BLaER1 treated with 17β-estradiol and CSF1 and Interleukin-3, amounts not matched to agents 10 nM and 100 nM (cell line): ENCODE data around the gene ZNF273.
"Not testable (repeated sequence)": the region's sequence is repeated elsewhere in the genome, so short reads cannot be mapped to it uniquely, and the experiment has no call there.

Experiments
- H3K27ac ChIP-seq, 11 experiments: shearing (Covaris generic); formaldehyde crosslinking; 2 replicates each; pipeline ENCODE4 v1.8.1; 2022
- H3K27me3 ChIP-seq, 11 experiments: shearing (Covaris generic); formaldehyde crosslinking; 2 replicates each; pipeline ENCODE4 v1.8.1; 2022
- H3K36me3 ChIP-seq, 11 experiments: shearing (Covaris generic); formaldehyde crosslinking; 2 replicates each; pipeline ENCODE4 v1.8.1; 2022
- H3K4me1 ChIP-seq, 10 experiments: shearing (Covaris generic); formaldehyde crosslinking; 2 replicates each; pipeline ENCODE4 v1.8.1; 2022
- H3K4me2 ChIP-seq, 11 experiments: shearing (Covaris generic); formaldehyde crosslinking; 2 replicates each; pipeline ENCODE4 v1.8.1; 2022
- H3K4me3 ChIP-seq, 10 experiments: shearing (Covaris generic); formaldehyde crosslinking; 2 replicates each; pipeline ENCODE4 v1.8.1; 2022
- H3K9ac ChIP-seq, 11 experiments: shearing (Covaris generic); formaldehyde crosslinking; 2 replicates each; pipeline ENCODE4 v1.8.1; 2022
- H3K9me3 ChIP-seq, 11 experiments: shearing (Covaris generic); formaldehyde crosslinking; replicated peaks in 1 of 11; 2 replicates each; pipeline ENCODE4 v1.8.1; 2022
- H4K20me1 ChIP-seq, 11 experiments: shearing (Covaris generic); formaldehyde crosslinking; 2 replicates each; pipeline ENCODE4 v1.8.1; 2022
- Cebpa-rat ChIP-seq, 11 experiments: shearing (Covaris generic); IDR thresholded peaks; 2 replicates each; pipeline ENCODE4 v1.8.1; 2022

The ZNF273 gene

DNA sequence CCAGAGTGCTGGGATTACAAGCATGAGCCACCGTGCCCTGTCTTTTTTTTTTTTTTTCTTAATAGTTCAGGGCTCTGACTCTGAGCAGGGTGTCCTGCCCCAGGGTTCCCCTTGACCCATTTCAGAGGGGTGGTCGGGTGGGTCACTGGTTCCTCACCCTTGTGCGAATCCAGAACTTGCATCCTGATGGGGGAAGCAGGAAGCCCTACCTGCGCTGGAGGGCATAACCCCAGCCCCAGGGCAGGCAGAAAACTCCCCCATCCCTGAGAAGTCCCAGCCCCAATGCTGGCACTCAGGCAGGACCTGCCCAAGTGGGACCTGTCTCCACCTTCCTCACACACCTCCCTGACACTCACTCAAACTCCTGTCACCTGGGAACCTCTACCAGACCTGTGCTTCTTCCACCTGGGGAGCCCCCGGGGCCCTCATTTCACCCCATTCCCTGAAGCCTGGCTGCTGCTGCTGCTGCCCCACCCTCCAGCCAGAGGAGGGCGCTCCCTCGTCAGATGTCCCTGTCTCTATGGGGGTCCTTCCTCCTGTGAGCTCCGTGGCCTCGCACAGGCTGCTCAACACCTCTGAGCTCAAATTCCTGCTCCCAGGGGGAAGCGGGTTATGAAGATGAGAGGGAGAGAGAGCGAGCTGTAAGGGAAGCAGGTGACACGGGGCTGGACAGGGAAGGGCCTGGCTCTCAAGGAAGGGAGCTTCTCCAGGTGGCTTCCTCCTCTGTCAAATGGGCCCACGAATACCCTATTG is 15.1 kb upstream of the ZNF273 start:
- no peak for TF ChIP-seq Cebpa-rat (IDR thresholded peaks at IDR 0.05)
- Histone ChIP-seq H3K36me3 (no peaks in the 10 kb centered on the region), H4K20me1 (no peaks in the 10 kb centered on the region), H3K9me3 (peaks cover 27 to 48% (median 40%) of the 10 kb centered on the region in 11 experiments), H3K27me3 (peaks cover 14 to 27% (median 21%) of the 10 kb centered on the region in 11 experiments; a peak in 21 of 22 replicates), H3K4me2 (no peak overlapping the region), H3K9ac (no peak overlapping the region), H3K4me1 (no peaks in the 10 kb centered on the region), H3K27ac (no peak overlapping the region), H3K4me3 (no peak overlapping the region)

DNA sequence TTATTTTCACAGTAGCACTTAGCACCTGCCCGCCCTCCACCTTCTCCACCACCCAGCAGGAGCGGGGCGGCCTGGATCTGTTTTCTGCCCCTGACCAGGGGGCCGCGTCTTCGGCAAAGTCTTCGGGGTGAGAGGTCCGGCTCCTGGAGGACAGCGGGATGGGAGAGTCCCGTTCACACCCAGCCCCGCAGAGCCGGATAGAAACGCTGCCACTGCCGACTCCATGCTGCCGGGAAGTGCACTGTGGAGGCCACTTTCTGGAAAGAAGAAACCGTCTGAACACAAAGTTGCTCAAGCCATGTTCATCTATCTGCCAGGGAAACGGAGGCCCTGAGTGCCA is 14.5 kb upstream of the ZNF273 start:
- H3K4me3 ChIP-seq: no peak overlapping the region
- no peaks in the 10 kb centered on the region for H3K4me1 ChIP-seq
- peaks cover 14 to 27% (median 21%) of the 10 kb centered on the region in 11 experiments; a peak in 21 of 22 replicates for H3K27me3 ChIP-seq
- H4K20me1 ChIP-seq: no peaks in the 10 kb centered on the region
- H3K9me3 ChIP-seq: peaks cover 21 to 42% (median 34%) of the 10 kb centered on the region in 11 experiments
- no peak for TF ChIP-seq Cebpa-rat (IDR thresholded peaks at IDR 0.05)
- no peak overlapping the region for H3K27ac ChIP-seq
- no peaks in the 10 kb centered on the region for H3K36me3 ChIP-seq
- no peak overlapping the region for H3K9ac ChIP-seq
- no peak overlapping the region for H3K4me2 ChIP-seq

DNA sequence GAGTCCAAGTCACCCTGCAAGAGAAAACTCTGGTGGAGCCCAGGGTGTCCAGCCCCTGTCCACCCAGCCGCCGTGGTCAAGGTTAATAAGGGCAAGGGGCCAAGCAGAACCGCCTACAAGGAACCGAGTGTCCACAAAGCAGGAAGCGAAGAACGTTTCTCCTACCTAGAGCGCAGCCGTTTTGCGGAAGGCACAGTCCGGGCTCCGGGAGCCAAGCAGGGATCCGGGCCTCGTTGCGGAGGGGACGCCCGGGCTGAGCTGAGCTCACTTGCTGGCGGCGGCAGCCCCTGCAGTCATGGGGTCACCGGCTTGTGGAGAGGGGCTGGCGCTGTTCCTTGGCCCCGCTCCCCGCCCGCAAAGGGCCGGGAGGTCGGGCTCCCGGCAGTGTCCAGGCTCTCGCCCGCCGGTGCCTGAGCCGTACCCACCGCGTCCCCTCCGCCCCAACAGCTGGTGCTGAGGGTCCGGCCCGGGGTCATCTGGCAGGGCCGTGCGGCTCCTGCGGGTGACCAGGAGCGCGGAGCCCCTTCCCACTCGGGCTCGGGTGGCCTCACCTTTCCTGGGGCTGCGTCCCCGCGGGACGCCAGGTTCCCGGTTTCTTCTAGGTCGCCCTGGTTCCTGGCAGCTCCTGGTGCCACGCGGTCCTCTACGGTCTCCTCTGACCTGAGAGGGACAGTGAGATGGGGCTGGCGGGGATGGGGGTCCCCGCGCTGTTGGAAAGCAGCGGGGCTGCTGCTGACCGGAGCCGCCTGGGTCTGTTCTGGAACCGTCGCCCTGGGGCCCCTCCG is 14.0 kb upstream of the ZNF273 start:
- Histone ChIP-seq H3K9ac (no peak overlapping the region), H3K9me3 (peaks cover 15 to 37% (median 28%) of the 10 kb centered on the region in 11 experiments), H3K4me2 (no peak overlapping the region), H4K20me1 (no peaks in the 10 kb centered on the region), H3K27ac (no peak overlapping the region), H3K36me3 (no peaks in the 10 kb centered on the region), H3K4me3 (no peak overlapping the region), H3K27me3 (peaks cover 14 to 27% (median 21%) of the 10 kb centered on the region in 11 experiments; a peak in 21 of 22 replicates), H3K4me1 (no peaks in the 10 kb centered on the region)
- TF ChIP-seq Cebpa-rat (IDR thresholded peaks at IDR 0.05): no peak

DNA sequence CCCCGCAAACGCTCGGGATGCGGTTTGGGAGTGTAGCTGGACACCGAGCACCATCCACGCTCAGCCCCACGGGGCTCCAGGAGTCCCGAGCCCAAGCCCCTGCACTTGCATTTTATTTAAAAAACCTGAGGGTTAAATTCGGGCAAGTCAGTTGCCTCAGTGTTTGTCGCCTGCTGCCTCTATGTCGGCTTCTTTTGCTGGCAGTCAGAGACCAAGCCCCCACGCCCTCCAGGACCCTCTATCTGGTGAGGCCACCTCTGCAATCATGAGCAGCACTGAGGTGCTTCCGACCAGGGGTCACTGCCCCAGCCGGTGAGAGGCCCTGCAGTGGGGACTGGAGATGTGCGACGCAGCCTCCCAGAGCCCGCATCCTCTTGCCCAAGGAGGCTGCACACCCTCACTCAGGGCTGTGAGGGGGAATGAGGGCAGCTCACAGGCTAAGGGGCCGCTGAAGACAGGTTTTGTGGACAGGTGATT is 13.3 kb upstream of the ZNF273 start:
- no peak for TF ChIP-seq Cebpa-rat (IDR thresholded peaks at IDR 0.05)
- no peaks in the 10 kb centered on the region for H3K4me1 ChIP-seq
- peaks cover 14 to 27% (median 21%) of the 10 kb centered on the region in 11 experiments; a peak in 21 of 22 replicates for H3K27me3 ChIP-seq
- H3K9me3 ChIP-seq: peaks cover 9 to 30% (median 22%) of the 10 kb centered on the region in 11 experiments
- no peaks in the 10 kb centered on the region for H3K36me3 ChIP-seq
- H3K27ac ChIP-seq: no peak overlapping the region
- no peaks in the 10 kb centered on the region for H4K20me1 ChIP-seq
- no peak overlapping the region for H3K4me3 ChIP-seq
- H3K9ac ChIP-seq: no peak overlapping the region
- H3K4me2 ChIP-seq: no peak overlapping the region

DNA sequence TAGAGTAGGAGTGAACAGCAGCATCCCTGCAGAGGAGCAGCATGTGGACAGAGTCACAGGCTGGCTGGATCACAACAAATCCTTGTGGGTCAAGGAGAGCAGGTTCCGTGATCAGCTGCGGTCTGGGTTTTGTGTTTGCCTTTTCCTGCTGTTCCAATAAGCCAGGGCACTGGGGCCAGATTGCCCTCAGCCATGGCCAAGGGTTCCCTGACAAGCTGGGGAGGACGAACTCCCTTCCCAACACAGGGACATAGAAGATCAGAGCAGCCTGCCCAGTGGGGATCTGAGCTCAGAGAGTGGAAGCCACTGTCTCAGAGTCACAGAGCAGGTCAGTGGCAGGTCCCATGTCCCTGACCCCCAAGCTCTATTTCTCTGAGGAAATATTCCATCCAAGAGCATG is 12.8 kb upstream of the ZNF273 start:
- not testable (repeated sequence) for H3K4me1 ChIP-seq, H3K4me2 ChIP-seq, H3K36me3 ChIP-seq, H4K20me1 ChIP-seq, H3K4me3 ChIP-seq, H3K9ac ChIP-seq, H3K27ac ChIP-seq
- peaks cover 14 to 27% (median 21%) of the 10 kb centered on the region in 11 experiments; a peak in 21 of 22 replicates for H3K27me3 ChIP-seq
- H3K9me3 ChIP-seq: peaks cover 5 to 25% (median 17%) of the 10 kb centered on the region in 11 experiments; a peak in 19 of 22 replicates

DNA sequence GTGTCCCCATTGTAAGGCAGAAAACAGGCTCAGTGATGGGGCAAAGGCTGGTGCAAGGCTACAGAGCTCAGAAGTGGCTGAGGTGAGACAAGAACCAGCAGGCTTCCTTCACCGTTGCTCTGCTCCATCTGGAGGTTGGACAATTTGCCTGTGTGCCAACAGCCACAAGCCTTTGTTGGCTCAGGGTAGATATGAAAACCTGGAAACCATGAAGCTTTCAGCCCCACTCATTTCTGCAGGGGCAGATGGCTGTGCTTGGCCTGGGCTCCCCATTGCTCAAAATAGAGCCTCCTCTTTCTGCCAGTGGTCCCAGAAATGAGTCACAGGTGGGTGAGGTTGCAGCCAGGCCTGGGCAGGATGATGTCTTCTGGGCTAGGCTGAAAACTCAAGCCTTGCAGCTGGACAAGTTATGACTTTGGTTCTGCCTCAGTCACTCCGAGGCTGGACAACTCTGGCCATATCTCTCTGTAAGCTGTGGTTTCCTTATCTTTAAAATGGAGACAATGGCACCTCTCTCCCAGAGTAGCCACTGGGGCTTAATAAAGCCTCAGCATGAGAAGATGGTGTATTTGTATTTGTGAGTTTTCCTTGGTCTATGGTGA is 12.2 kb upstream of the ZNF273 start:
- peaks cover 14 to 27% (median 21%) of the 10 kb centered on the region in 11 experiments; a peak in 21 of 22 replicates for H3K27me3 ChIP-seq
- no peaks in the 10 kb centered on the region for H4K20me1 ChIP-seq
- no peak overlapping the region for H3K4me2 ChIP-seq
- no peak overlapping the region for H3K4me3 ChIP-seq
- no peaks in the 10 kb centered on the region for H3K36me3 ChIP-seq
- peaks cover 5 to 19% (median 15%) of the 10 kb centered on the region in 11 experiments; a peak in 18 of 22 replicates for H3K9me3 ChIP-seq
- no peak for TF ChIP-seq Cebpa-rat (IDR thresholded peaks at IDR 0.05)
- H3K27ac ChIP-seq: no peak overlapping the region
- no peaks in the 10 kb centered on the region for H3K4me1 ChIP-seq
- H3K9ac ChIP-seq: no peak overlapping the region

DNA sequence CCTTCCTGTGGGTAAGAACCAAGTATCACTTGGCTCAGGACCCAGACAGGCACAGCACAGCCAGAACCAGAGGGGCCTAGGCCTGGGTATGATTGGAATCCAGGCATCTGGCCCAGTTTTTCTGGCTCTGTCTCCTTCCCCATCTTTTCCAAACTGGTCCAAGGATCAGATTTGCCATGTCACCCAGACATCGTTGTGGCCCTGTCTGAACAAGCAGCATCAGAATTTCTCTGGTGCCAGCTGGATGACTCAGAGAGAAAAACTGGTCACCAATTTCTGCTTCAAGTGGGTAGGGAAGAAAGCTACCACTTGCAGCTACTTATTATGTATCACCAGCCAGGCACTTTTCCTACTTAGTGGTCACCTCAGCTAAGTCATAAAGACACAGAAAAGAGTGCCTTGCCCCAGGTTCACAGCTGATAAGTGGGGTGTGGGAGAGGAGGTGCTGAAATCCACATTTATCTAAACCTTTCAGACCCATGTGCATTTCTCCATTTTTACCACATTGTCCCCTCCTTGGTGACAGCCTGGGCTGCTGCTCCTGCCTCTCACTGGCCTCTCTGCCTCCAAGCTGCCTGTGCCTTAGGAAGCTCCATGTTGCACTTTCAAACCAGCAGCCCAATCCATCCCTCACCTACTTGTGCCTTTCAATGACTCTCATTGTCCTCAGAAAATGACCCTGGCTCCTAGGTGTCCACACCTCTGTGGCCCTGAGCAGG is 11.6 kb upstream of the ZNF273 start:
- not testable (repeated sequence) for H3K36me3 ChIP-seq, H3K4me1 ChIP-seq, H3K27ac ChIP-seq, H4K20me1 ChIP-seq, H3K4me2 ChIP-seq, H3K9ac ChIP-seq, H3K4me3 ChIP-seq
- peaks cover 5 to 19% (median 15%) of the 10 kb centered on the region in 11 experiments; a peak in 18 of 22 replicates for H3K9me3 ChIP-seq
- peaks cover 14 to 27% (median 21%) of the 10 kb centered on the region in 11 experiments; a peak in 21 of 22 replicates for H3K27me3 ChIP-seq

DNA sequence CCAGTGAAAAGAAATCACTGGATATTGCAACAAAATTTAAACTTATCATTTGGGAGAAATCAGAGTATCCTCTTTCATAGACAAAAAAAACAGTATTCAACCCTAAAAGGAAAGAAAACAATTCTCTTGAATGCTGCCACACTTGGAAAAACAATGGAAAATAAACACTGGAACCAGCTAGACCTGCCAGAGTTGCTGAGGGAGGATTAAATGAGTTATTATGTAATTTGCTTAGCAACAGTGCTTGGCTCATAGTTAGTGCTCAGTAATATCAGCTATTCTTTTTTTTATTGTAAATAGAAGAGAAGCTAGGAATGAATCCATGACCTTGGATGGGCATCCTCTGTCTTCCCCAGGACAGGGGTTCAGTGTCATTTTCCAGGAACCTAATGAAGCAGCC is 11.0 kb upstream of the ZNF273 start:
- H3K4me1 ChIP-seq: no peaks in the 10 kb centered on the region
- H3K4me3 ChIP-seq: no peak overlapping the region
- H3K27me3 ChIP-seq: peaks cover 14 to 27% (median 21%) of the 10 kb centered on the region in 11 experiments; a peak in 21 of 22 replicates
- peaks cover 5 to 19% (median 15%) of the 10 kb centered on the region in 11 experiments; a peak in 18 of 22 replicates for H3K9me3 ChIP-seq
- no peak overlapping the region for H3K27ac ChIP-seq
- no peaks in the 10 kb centered on the region for H3K36me3 ChIP-seq
- no peak for TF ChIP-seq Cebpa-rat (IDR thresholded peaks at IDR 0.05)
- H3K9ac ChIP-seq: no peak overlapping the region
- H3K4me2 ChIP-seq: no peak overlapping the region
- no peaks in the 10 kb centered on the region for H4K20me1 ChIP-seq
